SK-N-SH treated with all-trans-retinoic acid at 6 μM for 48 hours (cell line): ENCODE results near the gene CASP6.

ENCODE experiments used
- ATAC-seq: fragments of 200-7000 bp; cut with Tn5 transposase; 3 replicates; pipeline ENCODE4 v1.9.1; 2020; ENCODE audit warnings: mild to moderate bottlenecking, moderate library complexity
- ARNTL ChIP-seq: fragments of 450-650 bp; formaldehyde crosslinking; IDR thresholded peaks from 2 replicates; pipeline ENCODE4 v1.5.0; 2020; ENCODE audit warnings: low read depth, mild to moderate bottlenecking, moderate library complexity, borderline replicate concordance
- BACH2 ChIP-seq: fragments of 250-450 bp; sonication (Bioruptor Pico); IDR thresholded peaks from 2 replicates; pipeline ENCODE4 v1.9.0; 2021; ENCODE audit warnings: mild to moderate bottlenecking, borderline replicate concordance
- CSDC2 ChIP-seq: fragments of 250-450 bp; sonication (Bioruptor Pico); IDR thresholded peaks from 2 replicates; pipeline ENCODE4 v1.5.0; 2020; ENCODE audit warnings: mild to moderate bottlenecking, moderate library complexity
- ESRRG ChIP-seq: fragments of 250-450 bp; sonication (Bioruptor Pico); IDR thresholded peaks from 2 replicates; pipeline ENCODE4 v1.6.1; 2021; ENCODE audit warnings: mild to moderate bottlenecking
- GLIS3 ChIP-seq: fragments of 250-450 bp; sonication (Bioruptor Pico); IDR thresholded peaks from 2 replicates; pipeline ENCODE4 v1.5.0; 2020; ENCODE audit warnings: mild to moderate bottlenecking, moderate library complexity
- ISL1 ChIP-seq: fragments of 250-450 bp; sonication (Bioruptor Pico); IDR thresholded peaks from 2 replicates; pipeline ENCODE4 v2.1.2; 2022; ENCODE audit warnings: mild to moderate bottlenecking, moderate library complexity
- RARB ChIP-seq: fragments of 250-450 bp; sonication (Bioruptor Pico); IDR thresholded peaks from 2 replicates; pipeline ENCODE4 v1.8.0; 2021; ENCODE audit warnings: mild to moderate bottlenecking, moderate library complexity
- SNAI2 ChIP-seq: fragments of 250-450 bp; sonication (Bioruptor Pico); IDR thresholded peaks from 2 replicates; pipeline ENCODE4 v1.5.0; 2020; ENCODE audit warnings: mild to moderate bottlenecking, moderate library complexity
- TCF4 ChIP-seq: fragments of 250-450 bp; sonication (Bioruptor Pico); IDR thresholded peaks from 2 replicates; pipeline ENCODE4 v1.8.0; 2021; ENCODE audit warnings: mild to moderate bottlenecking, moderate library complexity, borderline replicate concordance
- TOX ChIP-seq: fragments of 250-450 bp; sonication (Bioruptor Pico); IDR thresholded peaks from 2 replicates; pipeline ENCODE4 v1.8.0; 2021; ENCODE audit warnings: mild to moderate bottlenecking, moderate library complexity, borderline replicate concordance
- ZC3H10 ChIP-seq: fragments of 250-450 bp; sonication (Bioruptor Pico); IDR thresholded peaks from 2 replicates; pipeline ENCODE4 v1.5.1; 2021; ENCODE audit warnings: mild to moderate bottlenecking, moderate library complexity
- ZFP3 ChIP-seq: fragments of 250-450 bp; sonication (Bioruptor Pico); IDR thresholded peaks from 2 replicates; pipeline ENCODE4 v1.5.0; 2020; ENCODE audit warnings: mild to moderate bottlenecking, moderate library complexity
- ZFP30 ChIP-seq: fragments of 450-650 bp; formaldehyde crosslinking; IDR thresholded peaks from 2 replicates; pipeline ENCODE4 v1.5.0; 2022; ENCODE audit warnings: mild to moderate bottlenecking, moderate library complexity
- ZNF565 ChIP-seq: fragments of 450-650 bp; formaldehyde crosslinking; conservative IDR thresholded peaks from 2 replicates; pipeline ENCODE4 v1.5.0; 2020; ENCODE audit warnings: low read depth, mild to moderate bottlenecking, moderate library complexity
- ZNF70 ChIP-seq: fragments of 450-650 bp; formaldehyde crosslinking; IDR thresholded peaks from 2 replicates; pipeline ENCODE4 v1.5.0; 2020; ENCODE audit warnings: mild to moderate bottlenecking, moderate library complexity
- TF ChIP-seq, protein P1 (sequence below): fragments of 250-450 bp; sonication (Bioruptor Pico); IDR thresholded peaks from 2 replicates; pipeline ENCODE4 v1.8.0; 2020; ENCODE audit warnings: mild to moderate bottlenecking, moderate library complexity, borderline replicate concordance
- TF ChIP-seq, protein P2 (sequence below): fragments of 250-450 bp; sonication (Bioruptor Pico); IDR thresholded peaks from 2 replicates; pipeline ENCODE4 v1.5.1; 2020; ENCODE audit warnings: low read depth, mild to moderate bottlenecking, moderate library complexity
- TF ChIP-seq, protein P3 (sequence below): fragments of 250-450 bp; sonication (Bioruptor Pico); IDR thresholded peaks from 2 replicates; pipeline ENCODE4 v1.5.0; 2020; ENCODE audit warnings: mild to moderate bottlenecking, moderate library complexity
- TF ChIP-seq, protein P4 (sequence below): fragments of 250-450 bp; sonication (Bioruptor Pico); IDR thresholded peaks from 2 replicates; pipeline ENCODE4 v1.8.0; 2021; ENCODE audit warnings: low read depth, mild to moderate bottlenecking, moderate library complexity, borderline replicate concordance

The CASP6 gene

DNA sequence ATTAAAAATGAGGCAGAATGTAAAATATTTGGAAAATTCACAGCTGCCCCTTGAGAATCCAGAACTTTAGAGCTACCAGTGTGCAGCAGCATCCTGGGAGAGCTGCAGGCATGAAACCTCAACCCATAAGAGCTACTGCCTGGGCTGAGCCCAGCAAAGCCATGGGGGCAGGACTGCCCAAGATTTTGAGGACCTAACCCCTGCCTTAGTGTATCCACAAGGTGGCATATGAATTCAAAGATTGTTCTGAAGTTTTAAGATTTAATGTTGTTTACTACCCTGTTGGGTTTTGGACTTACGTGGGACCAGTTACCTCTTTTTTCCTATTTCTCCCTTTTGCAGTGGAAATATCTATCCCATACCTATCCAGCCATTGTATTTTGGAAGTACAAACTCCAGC is 26.4 kb downstream of the CASP6 start:
- no peak for TF ChIP-seq ZNF565
- TF ChIP-seq, protein P1, sequence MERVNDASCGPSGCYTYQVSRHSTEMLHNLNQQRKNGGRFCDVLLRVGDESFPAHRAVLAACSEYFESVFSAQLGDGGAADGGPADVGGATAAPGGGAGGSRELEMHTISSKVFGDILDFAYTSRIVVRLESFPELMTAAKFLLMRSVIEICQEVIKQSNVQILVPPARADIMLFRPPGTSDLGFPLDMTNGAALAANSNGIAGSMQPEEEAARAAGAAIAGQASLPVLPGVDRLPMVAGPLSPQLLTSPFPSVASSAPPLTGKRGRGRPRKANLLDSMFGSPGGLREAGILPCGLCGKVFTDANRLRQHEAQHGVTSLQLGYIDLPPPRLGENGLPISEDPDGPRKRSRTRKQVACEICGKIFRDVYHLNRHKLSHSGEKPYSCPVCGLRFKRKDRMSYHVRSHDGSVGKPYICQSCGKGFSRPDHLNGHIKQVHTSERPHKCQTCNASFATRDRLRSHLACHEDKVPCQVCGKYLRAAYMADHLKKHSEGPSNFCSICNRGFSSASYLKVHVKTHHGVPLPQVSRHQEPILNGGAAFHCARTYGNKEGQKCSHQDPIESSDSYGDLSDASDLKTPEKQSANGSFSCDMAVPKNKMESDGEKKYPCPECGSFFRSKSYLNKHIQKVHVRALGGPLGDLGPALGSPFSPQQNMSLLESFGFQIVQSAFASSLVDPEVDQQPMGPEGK: no peak
- no peak for TF ChIP-seq CSDC2 (CRISPR knock-in tag)
- no peak for TF ChIP-seq ZNF70
- TF ChIP-seq ZC3H10 (CRISPR knock-in tag): no peak
- TF ChIP-seq ZFP30 (CRISPR knock-in tag): no peak
- TF ChIP-seq, protein P2, sequence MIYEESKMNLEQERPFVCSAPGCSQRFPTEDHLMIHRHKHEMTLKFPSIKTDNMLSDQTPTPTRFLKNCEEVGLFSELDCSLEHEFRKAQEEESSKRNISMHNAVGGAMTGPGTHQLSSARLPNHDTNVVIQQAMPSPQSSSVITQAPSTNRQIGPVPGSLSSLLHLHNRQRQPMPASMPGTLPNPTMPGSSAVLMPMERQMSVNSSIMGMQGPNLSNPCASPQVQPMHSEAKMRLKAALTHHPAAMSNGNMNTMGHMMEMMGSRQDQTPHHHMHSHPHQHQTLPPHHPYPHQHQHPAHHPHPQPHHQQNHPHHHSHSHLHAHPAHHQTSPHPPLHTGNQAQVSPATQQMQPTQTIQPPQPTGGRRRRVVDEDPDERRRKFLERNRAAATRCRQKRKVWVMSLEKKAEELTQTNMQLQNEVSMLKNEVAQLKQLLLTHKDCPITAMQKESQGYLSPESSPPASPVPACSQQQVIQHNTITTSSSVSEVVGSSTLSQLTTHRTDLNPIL (CRISPR knock-in tag): no peak
- TF ChIP-seq RARB (CRISPR knock-in tag): no peak
- TF ChIP-seq ZFP3: no peak
- no peak for TF ChIP-seq TCF4 (CRISPR knock-in tag)
- no peak for ATAC-seq

DNA sequence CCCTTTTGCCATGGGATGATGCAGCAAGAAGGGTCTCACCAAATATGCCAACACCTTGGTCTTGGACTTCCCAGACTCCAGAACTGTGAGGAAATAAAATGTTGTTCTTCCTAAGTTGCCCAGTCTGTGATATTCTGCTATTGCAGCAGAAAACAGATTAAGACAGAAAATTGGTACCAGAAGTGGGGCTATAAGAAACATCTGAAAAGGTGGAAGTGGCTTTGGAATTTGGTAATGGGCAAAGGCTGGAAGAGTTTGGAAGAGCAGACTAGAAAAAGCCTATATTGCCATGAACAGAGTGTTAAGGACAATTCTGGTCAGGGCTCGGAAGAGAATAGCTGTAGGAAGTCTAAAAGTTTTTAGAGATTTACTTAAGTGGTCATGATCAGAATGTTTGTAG is 27.4 kb downstream of the CASP6 start:
- no peak for ATAC-seq
- TF ChIP-seq ZC3H10 (CRISPR knock-in tag) (no peak), BACH2 (no peak), TOX (CRISPR knock-in tag) (no peak), SNAI2 (CRISPR knock-in tag) (no peak), ZNF70 (no peak), ISL1 (CRISPR knock-in tag) (no peak)
- TF ChIP-seq, protein P2 (CRISPR knock-in tag): no peak
- TF ChIP-seq, protein P3, sequence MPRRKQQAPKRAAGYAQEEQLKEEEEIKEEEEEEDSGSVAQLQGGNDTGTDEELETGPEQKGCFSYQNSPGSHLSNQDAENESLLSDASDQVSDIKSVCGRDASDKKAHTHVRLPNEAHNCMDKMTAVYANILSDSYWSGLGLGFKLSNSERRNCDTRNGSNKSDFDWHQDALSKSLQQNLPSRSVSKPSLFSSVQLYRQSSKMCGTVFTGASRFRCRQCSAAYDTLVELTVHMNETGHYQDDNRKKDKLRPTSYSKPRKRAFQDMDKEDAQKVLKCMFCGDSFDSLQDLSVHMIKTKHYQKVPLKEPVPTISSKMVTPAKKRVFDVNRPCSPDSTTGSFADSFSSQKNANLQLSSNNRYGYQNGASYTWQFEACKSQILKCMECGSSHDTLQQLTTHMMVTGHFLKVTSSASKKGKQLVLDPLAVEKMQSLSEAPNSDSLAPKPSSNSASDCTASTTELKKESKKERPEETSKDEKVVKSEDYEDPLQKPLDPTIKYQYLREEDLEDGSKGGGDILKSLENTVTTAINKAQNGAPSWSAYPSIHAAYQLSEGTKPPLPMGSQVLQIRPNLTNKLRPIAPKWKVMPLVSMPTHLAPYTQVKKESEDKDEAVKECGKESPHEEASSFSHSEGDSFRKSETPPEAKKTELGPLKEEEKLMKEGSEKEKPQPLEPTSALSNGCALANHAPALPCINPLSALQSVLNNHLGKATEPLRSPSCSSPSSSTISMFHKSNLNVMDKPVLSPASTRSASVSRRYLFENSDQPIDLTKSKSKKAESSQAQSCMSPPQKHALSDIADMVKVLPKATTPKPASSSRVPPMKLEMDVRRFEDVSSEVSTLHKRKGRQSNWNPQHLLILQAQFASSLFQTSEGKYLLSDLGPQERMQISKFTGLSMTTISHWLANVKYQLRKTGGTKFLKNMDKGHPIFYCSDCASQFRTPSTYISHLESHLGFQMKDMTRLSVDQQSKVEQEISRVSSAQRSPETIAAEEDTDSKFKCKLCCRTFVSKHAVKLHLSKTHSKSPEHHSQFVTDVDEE (CRISPR knock-in tag): no peak

DNA sequence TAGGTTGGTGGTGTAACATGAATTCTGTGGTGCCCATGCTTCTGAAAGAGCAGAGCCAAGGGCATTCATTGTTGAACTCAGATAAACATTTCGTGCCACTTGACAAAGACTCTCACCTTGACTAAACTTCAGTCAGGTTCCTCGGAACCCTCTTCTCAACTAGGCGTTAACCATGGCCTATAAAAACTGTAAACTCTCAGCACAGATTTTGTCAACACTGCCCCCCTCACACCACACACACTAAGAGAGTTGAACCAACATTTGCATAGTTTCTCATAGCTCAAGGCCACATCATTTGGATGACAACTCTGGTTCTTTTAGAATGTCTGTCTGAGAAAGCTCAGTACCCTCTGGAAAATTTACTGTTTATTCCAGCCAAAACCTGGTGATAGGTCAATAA is 28.1 kb downstream of the CASP6 start:
- TF ChIP-seq SNAI2 (CRISPR knock-in tag) (no peak), ESRRG (CRISPR knock-in tag) (no peak), TOX (CRISPR knock-in tag) (no peak), ARNTL (CRISPR knock-in tag) (no peak), TCF4 (CRISPR knock-in tag) (no peak), ZFP3 (no peak), ISL1 (CRISPR knock-in tag) (no peak), GLIS3 (CRISPR knock-in tag) (no peak)
- TF ChIP-seq, protein P2 (CRISPR knock-in tag): no peak
- TF ChIP-seq, protein P4, sequence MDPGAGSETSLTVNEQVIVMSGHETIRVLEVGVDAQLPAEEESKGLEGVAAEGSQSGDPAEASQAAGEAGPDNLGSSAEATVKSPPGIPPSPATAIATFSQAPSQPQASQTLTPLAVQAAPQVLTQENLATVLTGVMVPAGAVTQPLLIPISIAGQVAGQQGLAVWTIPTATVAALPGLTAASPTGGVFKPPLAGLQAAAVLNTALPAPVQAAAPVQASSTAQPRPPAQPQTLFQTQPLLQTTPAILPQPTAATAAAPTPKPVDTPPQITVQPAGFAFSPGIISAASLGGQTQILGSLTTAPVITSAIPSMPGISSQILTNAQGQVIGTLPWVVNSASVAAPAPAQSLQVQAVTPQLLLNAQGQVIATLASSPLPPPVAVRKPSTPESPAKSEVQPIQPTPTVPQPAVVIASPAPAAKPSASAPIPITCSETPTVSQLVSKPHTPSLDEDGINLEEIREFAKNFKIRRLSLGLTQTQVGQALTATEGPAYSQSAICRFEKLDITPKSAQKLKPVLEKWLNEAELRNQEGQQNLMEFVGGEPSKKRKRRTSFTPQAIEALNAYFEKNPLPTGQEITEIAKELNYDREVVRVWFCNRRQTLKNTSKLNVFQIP: no peak
- ATAC-seq: no peak
